Loucy (cell line): ENCODE data around the gene FOXB1.

Source experiments
- H2AFZ ChIP-seq: fragments of 200-600 bp; sonication (generic); 2 replicates; pipeline ENCODE4 v1.6.0; 2016; ENCODE audit warnings: antibody characterized with exemption, mild to moderate bottlenecking, low read length, moderate library complexity
- H3F3A ChIP-seq: fragments of 200-600 bp; 2 replicates; pipeline ENCODE4 v1.6.0; 2016; ENCODE audit warnings: antibody characterized with exemption, low read depth, mild to moderate bottlenecking
- H3K27me3 ChIP-seq: fragments of 200-600 bp; sonication (generic); 2 replicates; pipeline ENCODE4 v1.6.1; 2014; ENCODE audit warnings: low read length, mild to moderate bottlenecking; ENCODE audit not compliant: insufficient read depth, poor library complexity, severe bottlenecking
- H3K36me3 ChIP-seq: fragments of 200-600 bp; sonication (generic); 2 replicates; pipeline ENCODE4 v1.6.1; 2016; ENCODE audit warnings: low read length; ENCODE audit not compliant: insufficient read depth
- H3K4me1 ChIP-seq: fragments of 200-600 bp; sonication (generic); 2 replicates; pipeline ENCODE4 v1.5.1; 2014; ENCODE audit warnings: low read length, mild to moderate bottlenecking; ENCODE audit not compliant: insufficient read depth, poor library complexity, severe bottlenecking
- H3K4me2 ChIP-seq: fragments of 200-600 bp; sonication (generic); 2 replicates; pipeline ENCODE4 v1.6.0; 2014; ENCODE audit warnings: antibody characterized with exemption, low read length, low read depth, mild to moderate bottlenecking; ENCODE audit not compliant: poor library complexity, severe bottlenecking
- H3K4me3 ChIP-seq: fragments of 200-600 bp; sonication (generic); 2 replicates; pipeline ENCODE4 v1.5.1; 2014; ENCODE audit warnings: low read length, mild to moderate bottlenecking, mixed read lengths; ENCODE audit not compliant: poor library complexity, severe bottlenecking
- H3K79me2 ChIP-seq: fragments of 200-600 bp; sonication (generic); 2 replicates; pipeline ENCODE4 v1.6.1; 2014; ENCODE audit warnings: low read length; ENCODE audit not compliant: insufficient read depth
- H3K9ac ChIP-seq: fragments of 200-600 bp; sonication (generic); 2 replicates; pipeline ENCODE4 v1.6.0; 2014; ENCODE audit warnings: mild to moderate bottlenecking, low read depth, low read length, moderate library complexity; ENCODE audit not compliant: poor library complexity, severe bottlenecking
- H3K9me2 ChIP-seq: fragments of 200-600 bp; sonication (generic); replicated peaks from 2 replicates; pipeline ENCODE4 v1.6.1; 2016; ENCODE audit warnings: low read depth, low read length, mixed read lengths
- H3K9me3 ChIP-seq: fragments of 200-600 bp; sonication (generic); 2 replicates; pipeline ENCODE4 v1.6.1; 2014; ENCODE audit warnings: mild to moderate bottlenecking, antibody characterized with exemption, low read length, low read depth; ENCODE audit not compliant: insufficient read depth
- H4K20me1 ChIP-seq: fragments of 200-600 bp; sonication (generic); 2 replicates; pipeline ENCODE4 v1.6.0; 2014; ENCODE audit warnings: antibody characterized with exemption, low read length, mild to moderate bottlenecking; ENCODE audit not compliant: insufficient read depth, poor library complexity, severe bottlenecking
- CTCF ChIP-seq: fragments of 200-600 bp; sonication (generic); conservative IDR thresholded peaks from 2 replicates; pipeline ENCODE4 v1.5.1; 2014; ENCODE audit warnings: mild to moderate bottlenecking, antibody characterized with exemption, low read length
- EZH2phosphoT487 ChIP-seq: fragments of 200-600 bp; IDR thresholded peaks from 2 replicates; pipeline ENCODE4 v1.6.1; 2018; ENCODE audit warnings: antibody characterized with exemption, mild to moderate bottlenecking, moderate library complexity, borderline replicate concordance

Gene FOXB1

DNA sequence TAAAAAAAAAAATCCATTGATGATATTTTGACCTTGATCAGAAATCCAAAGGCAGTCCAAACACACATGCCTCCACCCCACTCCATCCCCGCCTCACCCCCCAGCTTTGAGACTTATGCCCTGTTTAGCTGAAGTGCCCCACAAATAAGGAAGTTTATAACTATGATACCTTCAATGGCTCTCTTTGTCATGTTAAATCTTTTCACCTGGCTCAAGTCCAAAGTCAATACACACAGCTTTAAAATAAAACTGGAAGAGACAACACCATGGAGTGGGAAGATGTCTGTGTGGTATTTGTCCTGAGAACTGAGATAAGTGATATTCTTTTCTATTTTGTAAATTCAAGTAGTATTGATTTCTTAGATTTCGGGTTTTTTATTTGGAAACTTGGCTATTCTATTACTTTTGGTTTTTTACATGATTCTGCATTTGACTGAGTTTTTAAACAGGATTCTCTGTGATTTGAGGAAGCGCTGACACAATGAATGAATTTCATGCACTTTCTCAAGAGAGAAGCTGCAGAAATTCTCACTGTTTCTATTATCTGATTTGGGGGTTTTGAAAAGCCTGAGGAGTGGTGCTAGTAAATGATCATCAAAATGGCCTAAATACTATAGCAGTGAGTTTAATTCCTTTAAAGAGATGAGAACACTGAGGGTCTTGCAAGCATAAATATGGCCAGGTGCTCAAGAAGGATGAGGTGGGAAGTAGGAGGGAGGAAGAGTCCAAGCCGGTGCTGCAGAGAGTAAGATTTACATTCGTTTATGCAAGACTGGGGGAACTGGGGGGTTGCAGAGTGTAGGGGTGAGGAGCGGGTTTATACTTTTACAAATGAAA lies 5.2 kb downstream of the FOXB1 start:
- Histone ChIP-seq H3K4me2 (no peak overlapping the region), H3K27me3 (no peaks in the 10 kb centered on the region), H2AFZ (no peak overlapping the region), H3K4me3 (no peak overlapping the region), H3K9me3 (no peaks in the 10 kb centered on the region), H3K36me3 (no peaks in the 10 kb centered on the region), H3K9me2 (no peaks in the 10 kb centered on the region), H3K4me1 (peaks cover 44% of the 10 kb centered on the region), H3F3A (0 out of 2 replicates have a peak, but pooled peaks cover 2% of the 10 kb centered on the region), H4K20me1 (no peaks in the 10 kb centered on the region), H3K79me2 (no peaks in the 10 kb centered on the region), H3K9ac (no peak overlapping the region)
- no peak for TF ChIP-seq EZH2phosphoT487

- H3K4me2 ChIP-seq: no peak overlapping the region
- no peaks in the 10 kb centered on the region for H3K9me2 ChIP-seq
- H3K27me3 ChIP-seq: no peaks in the 10 kb centered on the region
- no peaks in the 10 kb centered on the region for H3K79me2 ChIP-seq
- no peaks in the 10 kb centered on the region for H4K20me1 ChIP-seq
- H3K4me3 ChIP-seq: no peak overlapping the region
- TF ChIP-seq CTCF (no peak), EZH2phosphoT487 (no peak)
- H3K9me3 ChIP-seq: no peaks in the 10 kb centered on the region
- peaks cover 44% of the 10 kb centered on the region for H3K4me1 ChIP-seq
- H3K36me3 ChIP-seq: no peaks in the 10 kb centered on the region
- no peak overlapping the region; the same call in 1 of the 2 replicates for H2AFZ ChIP-seq
- H3F3A ChIP-seq: 0 out of 2 replicates have a peak, but pooled peaks cover 2% of the 10 kb centered on the region
- H3K9ac ChIP-seq: no peak overlapping the region
Observed at GRCh38 chr15:60009980-60010732, 6.0 kb downstream of the FOXB1 start.

- Histone ChIP-seq H3F3A (0 out of 2 replicates have a peak, but pooled peaks cover 2% of the 10 kb centered on the region), H3K36me3 (no peaks in the 10 kb centered on the region), H3K4me3 (no peak overlapping the region), H3K9ac (no peak overlapping the region), H3K4me1 (peaks cover 43% of the 10 kb centered on the region), H2AFZ (peak overlapping the region; percentile 29), H3K4me2 (no peak overlapping the region), H3K9me2 (no peaks in the 10 kb centered on the region), H3K9me3 (no peaks in the 10 kb centered on the region), H3K79me2 (no peaks in the 10 kb centered on the region), H3K27me3 (no peaks in the 10 kb centered on the region), H4K20me1 (no peaks in the 10 kb centered on the region)
- no peak for TF ChIP-seq CTCF
- TF ChIP-seq EZH2phosphoT487: no peak
Observed at GRCh38 chr15:60010858-60011257, 6.7 kb downstream of the FOXB1 start.
